ENCODE measurements around the gene ADGRG4. TPM values are rescaled to one million over a fixed set of nuclear protein-coding genes. Genes with fewer than 3 reads are reported as not detected.

The ADGRG4 gene
- total RNA-seq, 2 experiments from 2014 or later: not detected

DNA sequence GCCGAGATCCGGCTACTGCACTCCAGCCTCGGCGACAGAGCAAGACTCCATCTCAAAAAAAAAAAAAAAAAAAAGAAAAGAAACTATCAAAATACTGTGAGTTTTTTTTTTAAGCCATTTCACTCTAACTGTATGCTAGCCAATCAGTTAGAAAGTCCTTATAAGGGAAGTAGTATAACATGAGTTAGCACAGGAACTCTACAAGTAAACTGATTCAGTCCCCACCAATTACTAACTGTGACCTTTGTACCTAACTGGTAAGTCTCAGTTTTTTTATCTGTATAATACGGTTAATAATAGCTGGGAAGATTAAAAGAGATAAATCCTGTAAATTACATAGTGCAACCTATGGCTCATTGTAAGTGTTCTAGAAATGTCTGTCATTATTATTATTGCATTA is 151.9 kb downstream of the ADGRG4 start:
- ATAC-seq (ENCODE audit: poor library complexity) (no peak), DNase-seq (no peak)
- Histone ChIP-seq H3K36me3 (ENCODE audit: insufficient read depth, low read length) (no peaks in the 10 kb centered on the region), H3K27me3 (ENCODE audit: control insufficient read depth in 1 of 2, insufficient read depth in 2 of 2, low read length in 2 of 2) (no peaks in the 10 kb centered on the region), H3K4me1 (ENCODE audit: insufficient read depth, low read length) (no peaks in the 10 kb centered on the region), H3K27ac (ENCODE audit: low read depth in 1 of 2, low read length in 2 of 2) (no peak overlapping the region), H3K9me3 (ENCODE audit: control insufficient read depth in 1 of 2, insufficient read depth in 1 of 2, low read length in 2 of 2) (no peaks in the 10 kb centered on the region), H3K4me3 (ENCODE audit: low read length) (no peak overlapping the region)
- Mint-ChIP-seq H3K4me3 (no peak overlapping the region), H3K9me3 (no peaks in the 10 kb centered on the region), H3K4me1 (ENCODE audit: low read depth) (no peaks in the 10 kb centered on the region), H3K27me3 (no peaks in the 10 kb centered on the region), H3K27ac (no peak overlapping the region), H3K36me3 (ENCODE audit: low read depth) (no peaks in the 10 kb centered on the region)
- ChIA-PET POLR2A (no interaction called here), CTCF (no interaction called here)
- intact Hi-C loops (cut with DNase I, micrococcal nuclease): no loop called here
- TF ChIP-seq, protein P1, sequence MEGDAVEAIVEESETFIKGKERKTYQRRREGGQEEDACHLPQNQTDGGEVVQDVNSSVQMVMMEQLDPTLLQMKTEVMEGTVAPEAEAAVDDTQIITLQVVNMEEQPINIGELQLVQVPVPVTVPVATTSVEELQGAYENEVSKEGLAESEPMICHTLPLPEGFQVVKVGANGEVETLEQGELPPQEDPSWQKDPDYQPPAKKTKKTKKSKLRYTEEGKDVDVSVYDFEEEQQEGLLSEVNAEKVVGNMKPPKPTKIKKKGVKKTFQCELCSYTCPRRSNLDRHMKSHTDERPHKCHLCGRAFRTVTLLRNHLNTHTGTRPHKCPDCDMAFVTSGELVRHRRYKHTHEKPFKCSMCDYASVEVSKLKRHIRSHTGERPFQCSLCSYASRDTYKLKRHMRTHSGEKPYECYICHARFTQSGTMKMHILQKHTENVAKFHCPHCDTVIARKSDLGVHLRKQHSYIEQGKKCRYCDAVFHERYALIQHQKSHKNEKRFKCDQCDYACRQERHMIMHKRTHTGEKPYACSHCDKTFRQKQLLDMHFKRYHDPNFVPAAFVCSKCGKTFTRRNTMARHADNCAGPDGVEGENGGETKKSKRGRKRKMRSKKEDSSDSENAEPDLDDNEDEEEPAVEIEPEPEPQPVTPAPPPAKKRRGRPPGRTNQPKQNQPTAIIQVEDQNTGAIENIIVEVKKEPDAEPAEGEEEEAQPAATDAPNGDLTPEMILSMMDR (IDR thresholded peaks at IDR 0.05): no peak

- Histone ChIP-seq H3K27ac (ENCODE audit: low read depth in 1 of 2, low read length in 2 of 2) (no peak overlapping the region), H3K36me3 (ENCODE audit: insufficient read depth, low read length) (no peaks in the 10 kb centered on the region), H3K4me3 (ENCODE audit: low read length) (no peak overlapping the region), H3K27me3 (ENCODE audit: control insufficient read depth in 1 of 2, insufficient read depth in 2 of 2, low read length in 2 of 2) (no peaks in the 10 kb centered on the region), H3K4me1 (ENCODE audit: insufficient read depth, low read length) (no peaks in the 10 kb centered on the region), H3K9me3 (ENCODE audit: control insufficient read depth in 1 of 2, insufficient read depth in 1 of 2, low read length in 2 of 2) (no peaks in the 10 kb centered on the region)
- H3K4me1 Mint-ChIP-seq (ENCODE audit: low read depth): no peaks in the 10 kb centered on the region
- ChIA-PET POLR2A (no interaction called here), CTCF (no interaction called here)
- TF ChIP-seq, protein P1 (IDR thresholded peaks at IDR 0.05): no peak
- no peaks in the 10 kb centered on the region for H3K36me3 Mint-ChIP-seq (ENCODE audit: low read depth)
- no peak overlapping the region for H3K27ac Mint-ChIP-seq
- DNase-seq (no peak), ATAC-seq (ENCODE audit: poor library complexity) (no peak)
- intact Hi-C loops (cut with DNase I, micrococcal nuclease): no loop called here
- no peak overlapping the region for H3K4me3 Mint-ChIP-seq
- no peaks in the 10 kb centered on the region for H3K9me3 Mint-ChIP-seq
- H3K27me3 Mint-ChIP-seq: no peaks in the 10 kb centered on the region
Measured at GRCh38 chrX:136453114-136453513, 152.4 kb downstream of the ADGRG4 start.

GRCh38 chrX:136453771-136454170 is 153.0 kb downstream of the ADGRG4 start:
- H3K9me3 ChIP-seq (ENCODE audit: control insufficient read depth in 1 of 2, insufficient read depth in 1 of 2, low read length in 2 of 2): no peaks in the 10 kb centered on the region
- TF ChIP-seq, protein P1 (IDR thresholded peaks at IDR 0.05): no peak
- H3K27ac ChIP-seq (ENCODE audit: low read depth in 1 of 2, low read length in 2 of 2): no peak overlapping the region
- no peak for ATAC-seq (ENCODE audit: poor library complexity)
- Mint-ChIP-seq H3K36me3 (ENCODE audit: low read depth) (no peaks in the 10 kb centered on the region), H3K4me1 (ENCODE audit: low read depth) (no peaks in the 10 kb centered on the region), H3K9me3 (no peaks in the 10 kb centered on the region), H3K4me3 (no peak overlapping the region), H3K27me3 (no peaks in the 10 kb centered on the region), H3K27ac (no peak overlapping the region)
- intact Hi-C loops (cut with DNase I, micrococcal nuclease): no loop called here
- CTCF ChIA-PET: interaction anchor here (1.2 kb wide), 1 partner anchor 24 kb away, joined by 3 read pairs; no protein-coding TSS in a partner anchor
- no peaks in the 10 kb centered on the region for H3K27me3 ChIP-seq (ENCODE audit: control insufficient read depth in 1 of 2, insufficient read depth in 2 of 2, low read length in 2 of 2)
- no peaks in the 10 kb centered on the region for H3K36me3 ChIP-seq (ENCODE audit: insufficient read depth, low read length)
- no peak overlapping the region for H3K4me3 ChIP-seq (ENCODE audit: low read length)
- no peaks in the 10 kb centered on the region for H3K4me1 ChIP-seq (ENCODE audit: insufficient read depth, low read length)
- no peak for DNase-seq
- POLR2A ChIA-PET: no interaction called here

Data from CD4-positive, alpha-beta T cell (primary cell).